ENCODE data around the gene WDR70. TPM values are rescaled to one million over a fixed set of nuclear protein-coding genes. Genes with fewer than 3 reads are reported as not detected.
A peak's percentile ranks its signal among the peaks of the same experiment; 100 is the strongest.

WDR70 gene
- total RNA-seq, 1 donor from 2014 or later = 18.7 TPM

- Histone ChIP-seq H3K4me3 (no peak overlapping the region), H3K36me3 (peaks cover 6% of the 10 kb centered on the region), H3K9me3 (replicated peaks) (no peaks in the 10 kb centered on the region), H3K27me3 (ENCODE audit: low read depth) (no peaks in the 10 kb centered on the region), H3K4me1 (peaks cover 8% of the 10 kb centered on the region), H3K27ac (replicated peaks) (no peak overlapping the region)
- no peak for DNase-seq
- intact Hi-C loops (cut with micrococcal nuclease) = no loop called here
- TF ChIP-seq CTCF (IDR thresholded peaks at IDR 0.05; ENCODE audit: borderline replicate concordance) = no peak
Measured at GRCh38 chr5:37737326-37738056, 358.4 kb downstream of the WDR70 start.

GRCh38 chr5:37738057-37738691 lies 359.1 kb downstream of the WDR70 start:
- no peak for TF ChIP-seq CTCF (IDR thresholded peaks at IDR 0.05; ENCODE audit: borderline replicate concordance)
- no peak overlapping the region for H3K27ac ChIP-seq (replicated peaks)
- H3K9me3 ChIP-seq (replicated peaks) = no peaks in the 10 kb centered on the region
- intact Hi-C loops (cut with micrococcal nuclease) = no loop called here
- H3K36me3 ChIP-seq = peaks cover 7% of the 10 kb centered on the region
- no peaks in the 10 kb centered on the region for H3K27me3 ChIP-seq (ENCODE audit: low read depth)
- H3K4me1 ChIP-seq = peaks cover 8% of the 10 kb centered on the region
- H3K4me3 ChIP-seq = no peak overlapping the region
- DNase-seq = no peak

- intact Hi-C loops (cut with micrococcal nuclease) = no loop called here
- no peak for DNase-seq
- no peak for TF ChIP-seq CTCF (IDR thresholded peaks at IDR 0.05; ENCODE audit: borderline replicate concordance)
- no peaks in the 10 kb centered on the region for H3K27me3 ChIP-seq (ENCODE audit: low read depth)
- no peak overlapping the region for H3K27ac ChIP-seq (replicated peaks)
- H3K36me3 ChIP-seq = peaks cover 7% of the 10 kb centered on the region
- H3K9me3 ChIP-seq (replicated peaks) = no peaks in the 10 kb centered on the region
- H3K4me1 ChIP-seq = peaks cover 8% of the 10 kb centered on the region
- no peak overlapping the region for H3K4me3 ChIP-seq
Measured at GRCh38 chr5:37738865-37739488, 359.9 kb downstream of the WDR70 start.

- intact Hi-C loops (cut with micrococcal nuclease) = no loop called here
- Histone ChIP-seq H3K4me1 (peaks cover 8% of the 10 kb centered on the region), H3K36me3 (peaks cover 13% of the 10 kb centered on the region), H3K27me3 (ENCODE audit: low read depth) (no peaks in the 10 kb centered on the region), H3K9me3 (replicated peaks) (no peaks in the 10 kb centered on the region), H3K4me3 (no peak overlapping the region), H3K27ac (replicated peaks) (peak overlapping the region; percentile 49)
- no peak for DNase-seq
- no peak for TF ChIP-seq CTCF (IDR thresholded peaks at IDR 0.05; ENCODE audit: borderline replicate concordance)
Measured at GRCh38 chr5:37739817-37740261, 360.7 kb downstream of the WDR70 start.

GRCh38 chr5:37740331-37741066 lies 361.4 kb downstream of the WDR70 start:
- TF ChIP-seq CTCF (IDR thresholded peaks at IDR 0.05; ENCODE audit: borderline replicate concordance) = no peak
- H3K4me3 ChIP-seq = no peak overlapping the region
- peaks cover 8% of the 10 kb centered on the region for H3K4me1 ChIP-seq
- H3K27ac ChIP-seq (replicated peaks) = peak overlapping the region; percentile 49
- peaks cover 13% of the 10 kb centered on the region for H3K36me3 ChIP-seq
- no peaks in the 10 kb centered on the region for H3K27me3 ChIP-seq (ENCODE audit: low read depth)
- intact Hi-C loops (cut with micrococcal nuclease) = no loop called here
- H3K9me3 ChIP-seq (replicated peaks) = no peaks in the 10 kb centered on the region
- no peak for DNase-seq

Measured in left ventricle myocardium inferior (tissue), 1 donor.